SK-N-SH treated with all-trans-retinoic acid at 6 μM for 48 hours (cell line): Measurements from ENCODE around the gene LRRC25.

Source experiments
- ARNTL ChIP-seq: fragments of 450-650 bp; formaldehyde crosslinking; IDR thresholded peaks from 2 replicates; pipeline ENCODE4 v1.5.0; 2020; ENCODE audit warnings: low read depth, mild to moderate bottlenecking, moderate library complexity, borderline replicate concordance
- CSDC2 ChIP-seq: fragments of 250-450 bp; sonication (Bioruptor Pico); IDR thresholded peaks from 2 replicates; pipeline ENCODE4 v1.5.0; 2020; ENCODE audit warnings: mild to moderate bottlenecking, moderate library complexity
- ISL1 ChIP-seq: fragments of 250-450 bp; sonication (Bioruptor Pico); IDR thresholded peaks from 2 replicates; pipeline ENCODE4 v2.1.2; 2022; ENCODE audit warnings: mild to moderate bottlenecking, moderate library complexity
- OSR1 ChIP-seq: fragments of 250-450 bp; sonication (Bioruptor Pico); IDR thresholded peaks from 2 replicates; pipeline ENCODE4 v1.8.0; 2022; ENCODE audit warnings: moderate library complexity, mild to moderate bottlenecking, inconsistent platforms
- RARB ChIP-seq: fragments of 250-450 bp; sonication (Bioruptor Pico); IDR thresholded peaks from 2 replicates; pipeline ENCODE4 v1.8.0; 2021; ENCODE audit warnings: mild to moderate bottlenecking, moderate library complexity
- SNAI2 ChIP-seq: fragments of 250-450 bp; sonication (Bioruptor Pico); IDR thresholded peaks from 2 replicates; pipeline ENCODE4 v1.5.0; 2020; ENCODE audit warnings: mild to moderate bottlenecking, moderate library complexity
- TCF4 ChIP-seq: fragments of 250-450 bp; sonication (Bioruptor Pico); IDR thresholded peaks from 2 replicates; pipeline ENCODE4 v1.8.0; 2021; ENCODE audit warnings: mild to moderate bottlenecking, moderate library complexity, borderline replicate concordance
- ZFP3 ChIP-seq: fragments of 250-450 bp; sonication (Bioruptor Pico); IDR thresholded peaks from 2 replicates; pipeline ENCODE4 v1.5.0; 2020; ENCODE audit warnings: mild to moderate bottlenecking, moderate library complexity
- ZNF70 ChIP-seq: fragments of 450-650 bp; formaldehyde crosslinking; IDR thresholded peaks from 2 replicates; pipeline ENCODE4 v1.5.0; 2020; ENCODE audit warnings: mild to moderate bottlenecking, moderate library complexity
- TF ChIP-seq, protein P1 (sequence below): fragments of 250-450 bp; sonication (Bioruptor Pico); IDR thresholded peaks from 2 replicates; pipeline ENCODE4 v1.8.0; 2020; ENCODE audit warnings: mild to moderate bottlenecking, moderate library complexity, borderline replicate concordance
- TF ChIP-seq, protein P2 (sequence below): fragments of 250-450 bp; sonication (Bioruptor Pico); IDR thresholded peaks from 2 replicates; pipeline ENCODE4 v1.5.1; 2020; ENCODE audit warnings: low read depth, mild to moderate bottlenecking, moderate library complexity
- TF ChIP-seq, protein P3 (sequence below): fragments of 250-450 bp; sonication (Bioruptor Pico); IDR thresholded peaks from 2 replicates; pipeline ENCODE4 v1.8.0; 2021; ENCODE audit warnings: low read depth, mild to moderate bottlenecking, moderate library complexity, borderline replicate concordance

DNA sequence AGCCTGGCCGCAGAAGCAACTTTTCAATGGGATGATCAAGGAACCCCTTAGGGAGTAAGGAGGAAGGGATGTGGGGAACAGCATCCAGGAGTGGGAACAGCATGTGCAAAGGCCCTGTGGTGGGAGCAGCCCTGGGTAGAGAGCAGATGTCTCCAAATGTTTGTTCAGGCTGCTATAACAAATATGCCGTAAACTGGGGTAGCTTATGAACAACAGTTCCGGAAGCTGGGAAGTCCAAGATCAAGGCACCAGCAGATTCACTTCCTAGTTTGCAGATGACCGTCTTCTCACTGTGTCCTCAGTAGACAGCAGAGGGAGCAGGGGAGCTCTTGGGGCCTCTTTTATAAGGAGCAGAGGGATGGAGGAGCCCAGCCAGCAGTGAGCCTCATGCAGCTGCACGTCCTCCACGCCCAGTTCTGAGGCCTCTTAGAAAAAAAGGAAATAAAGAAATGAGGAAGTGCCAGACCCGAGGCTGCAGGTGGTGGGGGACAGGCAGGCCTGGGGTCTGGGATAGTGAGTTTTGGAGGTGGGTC is 4.2 kb upstream of the LRRC25 start:
- TF ChIP-seq ZFP3 (no peak), RARB (no peak), SNAI2 (CRISPR knock-in tag) (no peak), TCF4 (no peak), ISL1 (CRISPR knock-in tag) (no peak), OSR1 (CRISPR knock-in tag) (no peak), ZNF70 (CRISPR knock-in tag) (no peak), CSDC2 (CRISPR knock-in tag) (no peak), ARNTL (no peak)
- TF ChIP-seq, protein P1, sequence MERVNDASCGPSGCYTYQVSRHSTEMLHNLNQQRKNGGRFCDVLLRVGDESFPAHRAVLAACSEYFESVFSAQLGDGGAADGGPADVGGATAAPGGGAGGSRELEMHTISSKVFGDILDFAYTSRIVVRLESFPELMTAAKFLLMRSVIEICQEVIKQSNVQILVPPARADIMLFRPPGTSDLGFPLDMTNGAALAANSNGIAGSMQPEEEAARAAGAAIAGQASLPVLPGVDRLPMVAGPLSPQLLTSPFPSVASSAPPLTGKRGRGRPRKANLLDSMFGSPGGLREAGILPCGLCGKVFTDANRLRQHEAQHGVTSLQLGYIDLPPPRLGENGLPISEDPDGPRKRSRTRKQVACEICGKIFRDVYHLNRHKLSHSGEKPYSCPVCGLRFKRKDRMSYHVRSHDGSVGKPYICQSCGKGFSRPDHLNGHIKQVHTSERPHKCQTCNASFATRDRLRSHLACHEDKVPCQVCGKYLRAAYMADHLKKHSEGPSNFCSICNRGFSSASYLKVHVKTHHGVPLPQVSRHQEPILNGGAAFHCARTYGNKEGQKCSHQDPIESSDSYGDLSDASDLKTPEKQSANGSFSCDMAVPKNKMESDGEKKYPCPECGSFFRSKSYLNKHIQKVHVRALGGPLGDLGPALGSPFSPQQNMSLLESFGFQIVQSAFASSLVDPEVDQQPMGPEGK (CRISPR knock-in tag): no peak
- TF ChIP-seq, protein P2, sequence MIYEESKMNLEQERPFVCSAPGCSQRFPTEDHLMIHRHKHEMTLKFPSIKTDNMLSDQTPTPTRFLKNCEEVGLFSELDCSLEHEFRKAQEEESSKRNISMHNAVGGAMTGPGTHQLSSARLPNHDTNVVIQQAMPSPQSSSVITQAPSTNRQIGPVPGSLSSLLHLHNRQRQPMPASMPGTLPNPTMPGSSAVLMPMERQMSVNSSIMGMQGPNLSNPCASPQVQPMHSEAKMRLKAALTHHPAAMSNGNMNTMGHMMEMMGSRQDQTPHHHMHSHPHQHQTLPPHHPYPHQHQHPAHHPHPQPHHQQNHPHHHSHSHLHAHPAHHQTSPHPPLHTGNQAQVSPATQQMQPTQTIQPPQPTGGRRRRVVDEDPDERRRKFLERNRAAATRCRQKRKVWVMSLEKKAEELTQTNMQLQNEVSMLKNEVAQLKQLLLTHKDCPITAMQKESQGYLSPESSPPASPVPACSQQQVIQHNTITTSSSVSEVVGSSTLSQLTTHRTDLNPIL (CRISPR knock-in tag): no peak
- TF ChIP-seq, protein P3, sequence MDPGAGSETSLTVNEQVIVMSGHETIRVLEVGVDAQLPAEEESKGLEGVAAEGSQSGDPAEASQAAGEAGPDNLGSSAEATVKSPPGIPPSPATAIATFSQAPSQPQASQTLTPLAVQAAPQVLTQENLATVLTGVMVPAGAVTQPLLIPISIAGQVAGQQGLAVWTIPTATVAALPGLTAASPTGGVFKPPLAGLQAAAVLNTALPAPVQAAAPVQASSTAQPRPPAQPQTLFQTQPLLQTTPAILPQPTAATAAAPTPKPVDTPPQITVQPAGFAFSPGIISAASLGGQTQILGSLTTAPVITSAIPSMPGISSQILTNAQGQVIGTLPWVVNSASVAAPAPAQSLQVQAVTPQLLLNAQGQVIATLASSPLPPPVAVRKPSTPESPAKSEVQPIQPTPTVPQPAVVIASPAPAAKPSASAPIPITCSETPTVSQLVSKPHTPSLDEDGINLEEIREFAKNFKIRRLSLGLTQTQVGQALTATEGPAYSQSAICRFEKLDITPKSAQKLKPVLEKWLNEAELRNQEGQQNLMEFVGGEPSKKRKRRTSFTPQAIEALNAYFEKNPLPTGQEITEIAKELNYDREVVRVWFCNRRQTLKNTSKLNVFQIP (CRISPR knock-in tag): no peak
